WTC11 (cell line): ENCODE measurements around the gene MEX3C. TPM values are rescaled to one million over a fixed set of nuclear protein-coding genes. Genes with fewer than 3 reads are reported as not detected.

Source experiments
- ATAC-seq: fragments of 200-7000 bp; cut with Tn5 transposase; 2 replicates; pipeline ENCODE4 v1.10.0; 2021; ENCODE audit warnings: mild to moderate bottlenecking, moderate library complexity
- CTCF ChIA-PET: fragments of 300-600 bp; sonication (Branson Sonifier 250); formaldehyde crosslinking; loops from one replicate; lab custom pipeline; 2021; ENCODE audit warnings: antibody characterized with exemption; lab: Charles Lee
- POLR2A ChIA-PET: fragments of 350-600 bp; sonication (Branson Sonifier 250); formaldehyde crosslinking; loops from one replicate; lab custom pipeline; 2021; ENCODE audit warnings: antibody characterized with exemption; lab: Charles Lee
- DNase-seq: peaks from one replicate; pipeline ENCODE4 v3.0.0; 2021; ENCODE audit warnings: low spot score
- H3K27ac Mint-ChIP-seq: 2 replicates; pipeline ENCODE4 v1.8.0; 2021; ENCODE audit warnings: mixed read lengths
- H3K27me3 Mint-ChIP-seq: 2 replicates; pipeline ENCODE4 v1.8.0; 2021; ENCODE audit warnings: low read depth, mild to moderate bottlenecking, moderate library complexity, mixed read lengths
- H3K36me3 Mint-ChIP-seq: 2 replicates; pipeline ENCODE4 v1.8.0; 2021; ENCODE audit warnings: mixed read lengths
- H3K4me1 Mint-ChIP-seq: 2 replicates; pipeline ENCODE4 v1.8.0; 2022; ENCODE audit warnings: mixed read lengths
- H3K4me3 Mint-ChIP-seq: 2 replicates; pipeline ENCODE4 v1.8.0; 2021; ENCODE audit warnings: mild to moderate bottlenecking, moderate library complexity, mixed read lengths
- H3K9me3 Mint-ChIP-seq: 2 replicates; pipeline ENCODE4 v1.8.0; 2021; ENCODE audit warnings: mixed read lengths
- ATF3 ChIP-seq: sonication (generic); formaldehyde crosslinking; conservative IDR thresholded peaks from 2 replicates; pipeline ENCODE4 v1.8.1; 2022; ENCODE audit warnings: mild to moderate bottlenecking, missing genetic modification reagents
- ETV6 ChIP-seq: sonication (generic); formaldehyde crosslinking; IDR thresholded peaks from 2 replicates; pipeline ENCODE4 v1.8.1; 2022; ENCODE audit warnings: mild to moderate bottlenecking, missing genetic modification reagents
- FOXP1 ChIP-seq: sonication (generic); formaldehyde crosslinking; IDR thresholded peaks from 2 replicates; pipeline ENCODE4 v1.8.0; 2022; ENCODE audit warnings: missing genetic modification reagents, mild to moderate bottlenecking, moderate library complexity, borderline replicate concordance
- HMGA2 ChIP-seq: fragments of 250-450 bp; sonication (Bioruptor Pico); IDR thresholded peaks from 2 replicates; pipeline ENCODE4 v1.4.0; 2021; ENCODE audit warnings: mild to moderate bottlenecking, moderate library complexity
- NFATC4 ChIP-seq: fragments of 250-450 bp; sonication (Bioruptor Pico); IDR thresholded peaks from 2 replicates; pipeline ENCODE4 v1.9.0; 2021; ENCODE audit warnings: mild to moderate bottlenecking
- NR3C1 ChIP-seq: sonication (generic); formaldehyde crosslinking; conservative IDR thresholded peaks from 2 replicates; pipeline ENCODE4 v1.8.1; 2023; ENCODE audit warnings: low read depth, mild to moderate bottlenecking, missing genetic modification reagents
- RORB ChIP-seq: fragments of 250-450 bp; sonication (Bioruptor Pico); IDR thresholded peaks from 2 replicates; pipeline ENCODE4 v1.9.0; 2021; ENCODE audit warnings: mild to moderate bottlenecking
- TEAD1 ChIP-seq: sonication (generic); formaldehyde crosslinking; IDR thresholded peaks from 2 replicates; pipeline ENCODE4 v1.8.0; 2022; ENCODE audit warnings: mild to moderate bottlenecking, missing genetic modification reagents
- TP53 ChIP-seq: sonication (generic); formaldehyde crosslinking; IDR thresholded peaks from 2 replicates; pipeline ENCODE4 v1.8.1; 2023; ENCODE audit warnings: mild to moderate bottlenecking, missing genetic modification reagents
- ZNF121 ChIP-seq: sonication (generic); formaldehyde crosslinking; IDR thresholded peaks from 2 replicates; pipeline ENCODE4 v1.8.0; 2023; ENCODE audit warnings: missing genetic modification reagents
- ZNF396 ChIP-seq: fragments of 250-450 bp; sonication (Bioruptor Pico); IDR thresholded peaks from 2 replicates; pipeline ENCODE4 v1.8.0; 2021; ENCODE audit warnings: mild to moderate bottlenecking, moderate library complexity, borderline replicate concordance
- ZNF671 ChIP-seq: fragments of 250-450 bp; sonication (Bioruptor Pico); IDR thresholded peaks from 2 replicates; pipeline ENCODE4 v1.8.0; 2021; ENCODE audit warnings: mild to moderate bottlenecking
- total RNA-seq: library from RNA; stranded (reverse); gene quantifications from 3 replicates; pipeline ENCODE4 v1.2.3, GENCODE V29; 2021
- TF ChIP-seq, protein P1 (sequence below): sonication (generic); formaldehyde crosslinking; IDR thresholded peaks from 2 replicates; pipeline ENCODE4 v1.8.1; 2022; ENCODE audit warnings: mild to moderate bottlenecking, missing genetic modification reagents, moderate library complexity, borderline replicate concordance
- TF ChIP-seq, protein P2 (sequence below): sonication (generic); formaldehyde crosslinking; IDR thresholded peaks from 2 replicates; pipeline ENCODE4 v1.8.0; 2023; ENCODE audit warnings: missing genetic modification reagents, mild to moderate bottlenecking, borderline replicate concordance
- TF ChIP-seq, protein P3 (sequence below): fragments of 250-450 bp; sonication (Bioruptor Pico); IDR thresholded peaks from 2 replicates; pipeline ENCODE4 v1.9.0; 2021; ENCODE audit warnings: mild to moderate bottlenecking, borderline replicate concordance

The MEX3C gene
- total RNA-seq, 1 experiment from 2014 or later, result 79.4 TPM

DNA sequence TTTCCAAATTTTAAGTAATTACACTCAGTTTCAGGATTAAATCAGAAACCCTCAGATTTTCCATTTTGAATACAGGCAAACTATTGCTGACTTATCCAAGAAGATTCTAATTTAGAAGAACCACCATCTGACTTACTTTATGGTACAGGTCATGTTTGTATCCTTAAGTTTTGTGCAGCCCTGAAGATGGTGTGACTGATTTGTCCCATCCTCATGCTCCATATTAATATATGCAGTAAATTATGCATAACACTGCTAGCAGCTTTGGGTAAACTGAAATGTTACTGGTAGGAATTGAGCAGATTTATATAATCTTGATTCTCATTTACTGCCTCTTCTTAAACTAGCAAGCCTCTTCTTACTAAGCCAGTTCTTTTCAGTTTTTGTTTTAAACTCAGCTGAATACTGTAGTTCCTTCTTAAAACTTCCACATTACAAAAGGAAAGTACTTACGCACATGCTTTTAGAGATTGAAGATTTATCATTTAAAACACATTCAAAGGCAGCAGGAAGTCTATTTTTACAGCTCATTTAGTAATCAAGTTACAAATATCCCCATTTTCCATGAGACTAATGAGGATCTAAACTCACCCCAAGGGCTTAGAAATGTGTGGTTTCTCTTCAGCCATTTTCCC, 25.7 kb downstream of the MEX3C start (continued):
- TF ChIP-seq, protein P1, sequence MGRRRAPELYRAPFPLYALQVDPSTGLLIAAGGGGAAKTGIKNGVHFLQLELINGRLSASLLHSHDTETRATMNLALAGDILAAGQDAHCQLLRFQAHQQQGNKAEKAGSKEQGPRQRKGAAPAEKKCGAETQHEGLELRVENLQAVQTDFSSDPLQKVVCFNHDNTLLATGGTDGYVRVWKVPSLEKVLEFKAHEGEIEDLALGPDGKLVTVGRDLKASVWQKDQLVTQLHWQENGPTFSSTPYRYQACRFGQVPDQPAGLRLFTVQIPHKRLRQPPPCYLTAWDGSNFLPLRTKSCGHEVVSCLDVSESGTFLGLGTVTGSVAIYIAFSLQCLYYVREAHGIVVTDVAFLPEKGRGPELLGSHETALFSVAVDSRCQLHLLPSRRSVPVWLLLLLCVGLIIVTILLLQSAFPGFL (CRISPR knock-in tag), result no peak
- TF ChIP-seq NR3C1 (CRISPR knock-in tag), result no peak

GRCh38 chr18:51171223-51171622, 26.3 kb downstream of the MEX3C start:
- TF ChIP-seq ZNF121 (CRISPR knock-in tag), result no peak
- no peak for TF ChIP-seq ZNF671
- CTCF ChIA-PET, result no interaction called here
- H3K27ac Mint-ChIP-seq, result peak overlapping the region; percentile 61
- ATAC-seq, result no peak
- no peaks in the 10 kb centered on the region for H3K27me3 Mint-ChIP-seq
- 0 out of 2 replicates have a peak, but pooled peaks cover 4% of the 10 kb centered on the region for H3K9me3 Mint-ChIP-seq
- H3K36me3 Mint-ChIP-seq, result peaks cover 15% of the 10 kb centered on the region
- peaks cover 77% of the 10 kb centered on the region for H3K4me1 Mint-ChIP-seq
- H3K4me3 Mint-ChIP-seq, result no peak overlapping the region
- no peak for DNase-seq
- POLR2A ChIA-PET, result no interaction called here

GRCh38 chr18:51170664-51171063, 26.8 kb downstream of the MEX3C start:
- TF ChIP-seq RORB, result no peak
- no peak for TF ChIP-seq ETV6 (CRISPR knock-in tag)
- no peak for TF ChIP-seq NFATC4 (CRISPR knock-in tag)
- no peak for TF ChIP-seq FOXP1
- TF ChIP-seq TP53 (CRISPR knock-in tag), result no peak
- TF ChIP-seq, protein P2, sequence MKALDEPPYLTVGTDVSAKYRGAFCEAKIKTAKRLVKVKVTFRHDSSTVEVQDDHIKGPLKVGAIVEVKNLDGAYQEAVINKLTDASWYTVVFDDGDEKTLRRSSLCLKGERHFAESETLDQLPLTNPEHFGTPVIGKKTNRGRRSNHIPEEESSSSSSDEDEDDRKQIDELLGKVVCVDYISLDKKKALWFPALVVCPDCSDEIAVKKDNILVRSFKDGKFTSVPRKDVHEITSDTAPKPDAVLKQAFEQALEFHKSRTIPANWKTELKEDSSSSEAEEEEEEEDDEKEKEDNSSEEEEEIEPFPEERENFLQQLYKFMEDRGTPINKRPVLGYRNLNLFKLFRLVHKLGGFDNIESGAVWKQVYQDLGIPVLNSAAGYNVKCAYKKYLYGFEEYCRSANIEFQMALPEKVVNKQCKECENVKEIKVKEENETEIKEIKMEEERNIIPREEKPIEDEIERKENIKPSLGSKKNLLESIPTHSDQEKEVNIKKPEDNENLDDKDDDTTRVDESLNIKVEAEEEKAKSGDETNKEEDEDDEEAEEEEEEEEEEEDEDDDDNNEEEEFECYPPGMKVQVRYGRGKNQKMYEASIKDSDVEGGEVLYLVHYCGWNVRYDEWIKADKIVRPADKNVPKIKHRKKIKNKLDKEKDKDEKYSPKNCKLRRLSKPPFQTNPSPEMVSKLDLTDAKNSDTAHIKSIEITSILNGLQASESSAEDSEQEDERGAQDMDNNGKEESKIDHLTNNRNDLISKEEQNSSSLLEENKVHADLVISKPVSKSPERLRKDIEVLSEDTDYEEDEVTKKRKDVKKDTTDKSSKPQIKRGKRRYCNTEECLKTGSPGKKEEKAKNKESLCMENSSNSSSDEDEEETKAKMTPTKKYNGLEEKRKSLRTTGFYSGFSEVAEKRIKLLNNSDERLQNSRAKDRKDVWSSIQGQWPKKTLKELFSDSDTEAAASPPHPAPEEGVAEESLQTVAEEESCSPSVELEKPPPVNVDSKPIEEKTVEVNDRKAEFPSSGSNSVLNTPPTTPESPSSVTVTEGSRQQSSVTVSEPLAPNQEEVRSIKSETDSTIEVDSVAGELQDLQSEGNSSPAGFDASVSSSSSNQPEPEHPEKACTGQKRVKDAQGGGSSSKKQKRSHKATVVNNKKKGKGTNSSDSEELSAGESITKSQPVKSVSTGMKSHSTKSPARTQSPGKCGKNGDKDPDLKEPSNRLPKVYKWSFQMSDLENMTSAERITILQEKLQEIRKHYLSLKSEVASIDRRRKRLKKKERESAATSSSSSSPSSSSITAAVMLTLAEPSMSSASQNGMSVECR (CRISPR knock-in tag), result no peak
- no peak for TF ChIP-seq ATF3 (CRISPR knock-in tag)
- TF ChIP-seq ZNF396, result no peak
- TF ChIP-seq, protein P3, sequence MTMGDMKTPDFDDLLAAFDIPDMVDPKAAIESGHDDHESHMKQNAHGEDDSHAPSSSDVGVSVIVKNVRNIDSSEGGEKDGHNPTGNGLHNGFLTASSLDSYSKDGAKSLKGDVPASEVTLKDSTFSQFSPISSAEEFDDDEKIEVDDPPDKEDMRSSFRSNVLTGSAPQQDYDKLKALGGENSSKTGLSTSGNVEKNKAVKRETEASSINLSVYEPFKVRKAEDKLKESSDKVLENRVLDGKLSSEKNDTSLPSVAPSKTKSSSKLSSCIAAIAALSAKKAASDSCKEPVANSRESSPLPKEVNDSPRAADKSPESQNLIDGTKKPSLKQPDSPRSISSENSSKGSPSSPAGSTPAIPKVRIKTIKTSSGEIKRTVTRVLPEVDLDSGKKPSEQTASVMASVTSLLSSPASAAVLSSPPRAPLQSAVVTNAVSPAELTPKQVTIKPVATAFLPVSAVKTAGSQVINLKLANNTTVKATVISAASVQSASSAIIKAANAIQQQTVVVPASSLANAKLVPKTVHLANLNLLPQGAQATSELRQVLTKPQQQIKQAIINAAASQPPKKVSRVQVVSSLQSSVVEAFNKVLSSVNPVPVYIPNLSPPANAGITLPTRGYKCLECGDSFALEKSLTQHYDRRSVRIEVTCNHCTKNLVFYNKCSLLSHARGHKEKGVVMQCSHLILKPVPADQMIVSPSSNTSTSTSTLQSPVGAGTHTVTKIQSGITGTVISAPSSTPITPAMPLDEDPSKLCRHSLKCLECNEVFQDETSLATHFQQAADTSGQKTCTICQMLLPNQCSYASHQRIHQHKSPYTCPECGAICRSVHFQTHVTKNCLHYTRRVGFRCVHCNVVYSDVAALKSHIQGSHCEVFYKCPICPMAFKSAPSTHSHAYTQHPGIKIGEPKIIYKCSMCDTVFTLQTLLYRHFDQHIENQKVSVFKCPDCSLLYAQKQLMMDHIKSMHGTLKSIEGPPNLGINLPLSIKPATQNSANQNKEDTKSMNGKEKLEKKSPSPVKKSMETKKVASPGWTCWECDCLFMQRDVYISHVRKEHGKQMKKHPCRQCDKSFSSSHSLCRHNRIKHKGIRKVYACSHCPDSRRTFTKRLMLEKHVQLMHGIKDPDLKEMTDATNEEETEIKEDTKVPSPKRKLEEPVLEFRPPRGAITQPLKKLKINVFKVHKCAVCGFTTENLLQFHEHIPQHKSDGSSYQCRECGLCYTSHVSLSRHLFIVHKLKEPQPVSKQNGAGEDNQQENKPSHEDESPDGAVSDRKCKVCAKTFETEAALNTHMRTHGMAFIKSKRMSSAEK (CRISPR knock-in tag), result no peak
- no peak for TF ChIP-seq TEAD1 (CRISPR knock-in tag)
- no peak for TF ChIP-seq HMGA2
- ChIA-PET POLR2A (no interaction called here), CTCF (interaction anchor here (0.5 kb wide), 1 partner anchor 28 kb away, joined by 3 read pairs; no protein-coding TSS in a partner anchor)
- no peak for ATAC-seq
- Mint-ChIP-seq H3K9me3 (0 out of 2 replicates have a peak, but pooled peaks cover 4% of the 10 kb centered on the region), H3K27ac (peak overlapping the region; percentile 61), H3K4me3 (no peak overlapping the region), H3K36me3 (peaks cover 11% of the 10 kb centered on the region), H3K4me1 (peaks cover 78% of the 10 kb centered on the region), H3K27me3 (no peaks in the 10 kb centered on the region)
- no peak for DNase-seq
